HEK293 (cell line): Measurements from ENCODE around the gene CDHR1.
"Not testable (repeated sequence)": the region's sequence is repeated elsewhere in the genome, so short reads cannot be mapped to it uniquely, and the experiment has no call there.

ENCODE experiments used
- CTCF ChIA-PET: fragments of 350-600 bp; formaldehyde crosslinking; extraction: SDS; loops from one replicate; lab custom pipeline; 2021; ENCODE audit warnings: antibody characterized with exemption; lab: Yijun Ruan, JAX
- POLR2A ChIA-PET: fragments of 300-600 bp; formaldehyde crosslinking; extraction: SDS; loops from one replicate; lab custom pipeline; 2020; ENCODE audit warnings: antibody characterized with exemption, inconsistent platforms; lab: Yijun Ruan, JAX
- H3K27ac ChIP-seq: fragments of 200-500 bp; sonication (Bioruptor generic); 2 replicates; pipeline ENCODE4 v1.5.1; 2014; ENCODE audit warnings: low read depth, low read length, control low read depth, inconsistent platforms; ENCODE audit errors: extremely low read depth
- H3K36me3 ChIP-seq, 2 experiments: fragments of 200-500 bp in 1 of 2; sonication (Bioruptor generic) in 1 of 2; 1 replicate in 1 of 2; 2 replicates in 1 of 2; pipeline ENCODE4 v1.5.1; 2014 to 2017; ENCODE audit warnings: inconsistent platforms in 2 of 2, low read length in 2 of 2; ENCODE audit not compliant: control insufficient read depth in 2 of 2, insufficient read depth in 1 of 2
- H3K4me1 ChIP-seq: fragments of 200-500 bp; sonication (Bioruptor generic); 2 replicates; pipeline ENCODE4 v1.5.1; 2014; ENCODE audit warnings: mild to moderate bottlenecking, low read length, inconsistent platforms; ENCODE audit not compliant: control insufficient read depth, insufficient read depth
- H3K4me3 ChIP-seq: 2 replicates; pipeline ENCODE4 v1.5.1; 2011; ENCODE audit warnings: low read depth, mild to moderate bottlenecking, control low read depth, low read length, moderate library complexity
- H3K9me3 ChIP-seq: fragments of 200-500 bp; sonication (Bioruptor generic); 2 replicates; pipeline ENCODE4 v1.5.1; 2014; ENCODE audit warnings: low read depth, low read length, inconsistent platforms; ENCODE audit not compliant: control insufficient read depth, insufficient read depth
- HOXD13 ChIP-seq: sonication (generic); formaldehyde crosslinking; IDR thresholded peaks from 2 replicates; pipeline ENCODE4 v1.8.0; 2022; ENCODE audit warnings: missing genetic modification reagents, borderline replicate concordance
- ZEB2 ChIP-seq: fragments of 450-650 bp; formaldehyde crosslinking; IDR thresholded peaks from 2 replicates; pipeline ENCODE4 v1.5.1; 2016; ENCODE audit warnings: missing biosample characterization, missing genetic modification characterization
- ZNF302 ChIP-seq: fragments of 450-650 bp; formaldehyde crosslinking; IDR thresholded peaks from 2 replicates; pipeline ENCODE4 v1.5.1; 2016; ENCODE audit warnings: missing biosample characterization, missing genetic modification characterization, low read depth
- ZNF341 ChIP-seq: fragments of 450-650 bp; formaldehyde crosslinking; IDR thresholded peaks from 2 replicates; pipeline ENCODE4; 2016; ENCODE audit warnings: low read depth, missing biosample characterization, missing genetic modification characterization
- ZNF354C ChIP-seq: fragments of 450-650 bp; formaldehyde crosslinking; IDR thresholded peaks from 2 replicates; pipeline ENCODE4 v1.5.1; 2016; ENCODE audit warnings: missing biosample characterization, missing genetic modification characterization, low read depth, borderline replicate concordance
- ZNF398 ChIP-seq: fragments of 450-650 bp; formaldehyde crosslinking; IDR thresholded peaks from 2 replicates; pipeline ENCODE4 v1.5.1; 2017; ENCODE audit warnings: missing biosample characterization, missing genetic modification characterization
- ZNF558 ChIP-seq: fragments of 450-650 bp; formaldehyde crosslinking; IDR thresholded peaks from 2 replicates; pipeline ENCODE4 v1.5.1; 2016; ENCODE audit warnings: missing biosample characterization, missing genetic modification characterization
- ZNF654 ChIP-seq: fragments of 450-650 bp; formaldehyde crosslinking; IDR thresholded peaks from 2 replicates; pipeline ENCODE4 v1.5.1; 2016; ENCODE audit warnings: low read depth, missing biosample characterization, missing genetic modification characterization
- ZNF785 ChIP-seq: fragments of 450-650 bp; formaldehyde crosslinking; IDR thresholded peaks from 2 replicates; pipeline ENCODE4 v1.5.1; 2016; ENCODE audit warnings: missing biosample characterization, missing genetic modification characterization
- ZNF837 ChIP-seq: fragments of 450-650 bp; formaldehyde crosslinking; IDR thresholded peaks from 2 replicates; pipeline ENCODE4 v1.5.1; 2016; ENCODE audit warnings: missing biosample characterization, missing genetic modification characterization
- TF ChIP-seq, protein P1 (sequence below): fragments of 450-650 bp; formaldehyde crosslinking; IDR thresholded peaks from 2 replicates; pipeline ENCODE4 v1.5.1; 2016; ENCODE audit warnings: missing biosample characterization, missing genetic modification characterization
- TF ChIP-seq, protein P2 (sequence below): fragments of 450-650 bp; formaldehyde crosslinking; IDR thresholded peaks from 2 replicates; pipeline ENCODE4 v1.5.1; 2016; ENCODE audit warnings: missing biosample characterization, missing genetic modification characterization, low read depth

Gene CDHR1

GRCh38 chr10:84194424-84195043 is at the start of gene CDHR1 (continued):
- TF ChIP-seq ZNF398 (tag by site-specific recombination) (peak; percentile 63; the same call in 1 of the 2 replicates), ZNF341 (tag by site-specific recombination) (peak; percentile 82)

DNA sequence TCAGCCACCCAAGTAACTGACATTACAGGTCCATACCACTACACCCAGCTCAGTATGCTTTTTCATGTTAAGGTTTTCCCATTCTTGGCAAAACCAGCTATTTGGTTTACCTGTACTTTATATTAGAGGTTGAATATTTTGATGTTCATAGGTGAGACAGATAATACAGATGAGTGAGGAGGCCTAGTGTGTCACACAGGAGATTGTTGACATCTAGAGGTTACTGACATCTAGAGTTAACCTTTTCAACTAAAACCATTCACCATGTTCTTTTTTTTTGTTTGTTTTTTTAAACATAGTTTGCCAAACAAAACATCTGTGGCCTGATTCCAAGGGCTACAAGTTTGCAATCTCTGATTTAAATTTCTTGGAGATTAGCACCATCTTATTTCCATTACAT is 47.0 kb upstream of the CDHR1 start:
- no peak for TF ChIP-seq ZNF558 (tag by site-specific recombination)
- no peak for TF ChIP-seq ZNF837 (tag by site-specific recombination)
- no peak for TF ChIP-seq ZEB2
- no peak for TF ChIP-seq HOXD13 (CRISPR knock-in tag)
- no peak for TF ChIP-seq ZNF785 (tag by site-specific recombination)
- TF ChIP-seq ZNF354C (tag by site-specific recombination) = no peak
- TF ChIP-seq ZNF302 (tag by site-specific recombination) = no peak
- TF ChIP-seq, protein P1, sequence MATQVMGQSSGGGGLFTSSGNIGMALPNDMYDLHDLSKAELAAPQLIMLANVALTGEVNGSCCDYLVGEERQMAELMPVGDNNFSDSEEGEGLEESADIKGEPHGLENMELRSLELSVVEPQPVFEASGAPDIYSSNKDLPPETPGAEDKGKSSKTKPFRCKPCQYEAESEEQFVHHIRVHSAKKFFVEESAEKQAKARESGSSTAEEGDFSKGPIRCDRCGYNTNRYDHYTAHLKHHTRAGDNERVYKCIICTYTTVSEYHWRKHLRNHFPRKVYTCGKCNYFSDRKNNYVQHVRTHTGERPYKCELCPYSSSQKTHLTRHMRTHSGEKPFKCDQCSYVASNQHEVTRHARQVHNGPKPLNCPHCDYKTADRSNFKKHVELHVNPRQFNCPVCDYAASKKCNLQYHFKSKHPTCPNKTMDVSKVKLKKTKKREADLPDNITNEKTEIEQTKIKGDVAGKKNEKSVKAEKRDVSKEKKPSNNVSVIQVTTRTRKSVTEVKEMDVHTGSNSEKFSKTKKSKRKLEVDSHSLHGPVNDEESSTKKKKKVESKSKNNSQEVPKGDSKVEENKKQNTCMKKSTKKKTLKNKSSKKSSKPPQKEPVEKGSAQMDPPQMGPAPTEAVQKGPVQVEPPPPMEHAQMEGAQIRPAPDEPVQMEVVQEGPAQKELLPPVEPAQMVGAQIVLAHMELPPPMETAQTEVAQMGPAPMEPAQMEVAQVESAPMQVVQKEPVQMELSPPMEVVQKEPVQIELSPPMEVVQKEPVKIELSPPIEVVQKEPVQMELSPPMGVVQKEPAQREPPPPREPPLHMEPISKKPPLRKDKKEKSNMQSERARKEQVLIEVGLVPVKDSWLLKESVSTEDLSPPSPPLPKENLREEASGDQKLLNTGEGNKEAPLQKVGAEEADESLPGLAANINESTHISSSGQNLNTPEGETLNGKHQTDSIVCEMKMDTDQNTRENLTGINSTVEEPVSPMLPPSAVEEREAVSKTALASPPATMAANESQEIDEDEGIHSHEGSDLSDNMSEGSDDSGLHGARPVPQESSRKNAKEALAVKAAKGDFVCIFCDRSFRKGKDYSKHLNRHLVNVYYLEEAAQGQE = no peak
- TF ChIP-seq, protein P2, sequence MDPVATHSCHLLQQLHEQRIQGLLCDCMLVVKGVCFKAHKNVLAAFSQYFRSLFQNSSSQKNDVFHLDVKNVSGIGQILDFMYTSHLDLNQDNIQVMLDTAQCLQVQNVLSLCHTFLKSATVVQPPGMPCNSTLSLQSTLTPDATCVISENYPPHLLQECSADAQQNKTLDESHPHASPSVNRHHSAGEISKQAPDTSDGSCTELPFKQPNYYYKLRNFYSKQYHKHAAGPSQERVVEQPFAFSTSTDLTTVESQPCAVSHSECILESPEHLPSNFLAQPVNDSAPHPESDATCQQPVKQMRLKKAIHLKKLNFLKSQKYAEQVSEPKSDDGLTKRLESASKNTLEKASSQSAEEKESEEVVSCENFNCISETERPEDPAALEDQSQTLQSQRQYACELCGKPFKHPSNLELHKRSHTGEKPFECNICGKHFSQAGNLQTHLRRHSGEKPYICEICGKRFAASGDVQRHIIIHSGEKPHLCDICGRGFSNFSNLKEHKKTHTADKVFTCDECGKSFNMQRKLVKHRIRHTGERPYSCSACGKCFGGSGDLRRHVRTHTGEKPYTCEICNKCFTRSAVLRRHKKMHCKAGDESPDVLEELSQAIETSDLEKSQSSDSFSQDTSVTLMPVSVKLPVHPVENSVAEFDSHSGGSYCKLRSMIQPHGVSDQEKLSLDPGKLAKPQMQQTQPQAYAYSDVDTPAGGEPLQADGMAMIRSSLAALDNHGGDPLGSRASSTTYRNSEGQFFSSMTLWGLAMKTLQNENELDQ (tag by site-specific recombination) = no peak
- TF ChIP-seq, all 188 proteins: peak for 0
- Histone ChIP-seq H3K4me3 (no peak overlapping the region), H3K4me1 (peaks cover 3% of the 10 kb centered on the region; the same call in 1 of the 2 replicates), H3K27ac (no peak overlapping the region), H3K36me3 (peaks cover 60 to 82% of the 10 kb centered on the region in 2 experiments), H3K9me3 (no peaks in the 10 kb centered on the region)
- ChIA-PET POLR2A (interaction anchor here (0.6 to 1.0 kb wide), 2 partner anchors 8 to 42 kb away, joined by 3 to 6 read pairs; partner anchors contain the start of gene GHITM), CTCF (interaction anchor here (0.6 to 4.5 kb wide), 28 partner anchors 7 to 434 kb away, joined by 3 to 55 read pairs (median 6); partner anchors contain the start of gene GHITM)

- H3K4me1 ChIP-seq, H3K9me3 ChIP-seq, H3K4me3 ChIP-seq, H3K27ac ChIP-seq: not testable (repeated sequence)
- ChIA-PET POLR2A (interaction anchor here (0.6 to 1.0 kb wide), 2 partner anchors 9 to 42 kb away, joined by 3 to 6 read pairs; partner anchors contain the start of gene GHITM), CTCF (interaction anchor here (0.6 to 4.5 kb wide), 28 partner anchors 8 to 435 kb away, joined by 3 to 55 read pairs (median 5); partner anchors contain the start of gene GHITM)
- H3K36me3 ChIP-seq = peaks cover 60 to 82% of the 10 kb centered on the region in 2 experiments
- TF ChIP-seq ZNF654 (tag by site-specific recombination) = peak; percentile 24
These were observed 46.2 kb upstream of the CDHR1 start for GRCh38 chr10:84148006-84148597.
